ENCODE measurements around the gene SNPH. TPM values are rescaled to one million over a fixed set of nuclear protein-coding genes. Genes with fewer than 3 reads are reported as not detected.
"Not testable (repeated sequence)": the region's sequence is repeated elsewhere in the genome, so short reads cannot be mapped to it uniquely, and the experiment has no call there.

SNPH gene
- total RNA-seq, result 23.4 TPM

- peak; percentile 75 for DNase-seq
Observed at GRCh38 chr20:1266167-1266973, at the start of gene SNPH. Gene SNPH (plus strand): TSS chr20:1266294. CDS start chr20:1296240, 29,946 bp downstream.

GRCh38 chr20:1216527-1217427 is 49.3 kb upstream of the SNPH start:
- not testable (repeated sequence) for DNase-seq

- DNase-seq, result not testable (repeated sequence)
Observed at GRCh38 chr20:1222750-1223149, 43.3 kb upstream of the SNPH start.

GRCh38 chr20:1224205-1224890 is 41.7 kb upstream of the SNPH start:
- no peak for DNase-seq

GRCh38 chr20:1225263-1225782 is 40.8 kb upstream of the SNPH start:
- no peak for DNase-seq

GRCh38 chr20:1225783-1226654 is 40.1 kb upstream of the SNPH start, which contains the start of gene RAD21L1:
Gene RAD21L1 (plus strand): TSS chr20:1226044. CDS start chr20:1228454, 2,410 bp downstream.
- peak; percentile 76 for DNase-seq

GRCh38 chr20:1229541-1229940 is 36.6 kb upstream of the SNPH start:
- no peak for DNase-seq

- no peak for DNase-seq
Observed at GRCh38 chr20:1232286-1233111, 33.6 kb upstream of the SNPH start.

GRCh38 chr20:1240549-1240948 is 25.5 kb upstream of the SNPH start:
- no peak for DNase-seq

GRCh38 chr20:1241456-1241855 is 24.6 kb upstream of the SNPH start:
- DNase-seq, result no peak

GRCh38 chr20:1242099-1242498 is 24.0 kb upstream of the SNPH start:
- no peak for DNase-seq

GRCh38 chr20:1242530-1242929 is 23.6 kb upstream of the SNPH start:
- DNase-seq, result no peak

- no peak for DNase-seq
Observed at GRCh38 chr20:1245578-1245977, 20.5 kb upstream of the SNPH start.

- no peak for DNase-seq
Observed at GRCh38 chr20:1247689-1248088, 18.4 kb upstream of the SNPH start.

- DNase-seq, result not testable (repeated sequence)
Observed at GRCh38 chr20:1250282-1250681, 15.8 kb upstream of the SNPH start.

GRCh38 chr20:1252416-1252815 is 13.7 kb upstream of the SNPH start:
- DNase-seq, result no peak

GRCh38 chr20:1254254-1254653 is 11.8 kb upstream of the SNPH start:
- no peak for DNase-seq

GRCh38 chr20:1255675-1256074 is 10.4 kb upstream of the SNPH start:
- no peak for DNase-seq

GRCh38 chr20:1263853-1264252 is 2.2 kb upstream of the SNPH start:
- DNase-seq, result no peak

GRCh38 chr20:1264727-1265126 is 1.4 kb upstream of the SNPH start:
- DNase-seq, result no peak

Measured in occipital lobe (tissue), 2 donors.